B cell (primary cell): ENCODE results near the gene TMEM119. TPM values are rescaled to one million over a fixed set of nuclear protein-coding genes. Genes with fewer than 3 reads are reported as not detected.

Experiments
- ATAC-seq: fragments of 200-7000 bp; cut with Tn5 transposase; one replicate; pipeline ENCODE4 v1.10.0; 2021; ENCODE audit warnings: low read depth, mild to moderate bottlenecking, moderate number of reproducible peaks, moderate library complexity
- CTCF ChIA-PET: fragments of 350-600 bp; sonication (Branson Sonifier 250); formaldehyde crosslinking; loops from one replicate; lab custom pipeline; 2021; ENCODE audit warnings: antibody characterized with exemption, inconsistent platforms; lab: Charles Lee
- POLR2A ChIA-PET: fragments of 350-600 bp; sonication (Branson Sonifier 250); formaldehyde crosslinking; loops from one replicate; lab custom pipeline; 2021; ENCODE audit warnings: antibody characterized with exemption; lab: Charles Lee
- DNase-seq: peaks from one replicate; pipeline ENCODE4 v3.0.0; 2013
- H2AFZ ChIP-seq: 2 replicates; pipeline ENCODE4 v1.6.1; 2012; ENCODE audit warnings: mild to moderate bottlenecking, low read depth, low read length; ENCODE audit not compliant: insufficient read depth, poor library complexity, severe bottlenecking
- H3K27ac ChIP-seq, 2 donors: 1 replicate in 1 of 2; 2 replicates in 1 of 2; pipeline ENCODE4 v1.5.1; 2012 to 2013; ENCODE audit warnings: low read length in 2 of 2, mild to moderate bottlenecking in 2 of 2, moderate library complexity in 1 of 2
- H3K27me3 ChIP-seq, 4 experiments: fragments of 200-600 bp in 1 of 4; sonication (generic) in 1 of 4; replicated peaks in 1 of 4; 1 replicate in 2 of 4; 2 replicates in 2 of 4; pipeline versions ENCODE4 v1.6.1 to v1.7.0; 2013 to 2016; ENCODE audit warnings: low read length in 3 of 4, mild to moderate bottlenecking in 2 of 4, mixed read lengths in 1 of 4, moderate library complexity in 1 of 4; ENCODE audit not compliant: insufficient read depth in 4 of 4, control insufficient read depth in 3 of 4; ENCODE audit errors: control extremely low read depth in 1 of 4
- H3K36me3 ChIP-seq, 2 experiments: replicated peaks in 1 of 2; 1 replicate in 1 of 2; 2 replicates in 1 of 2; pipeline versions ENCODE4 v1.6.1 to v1.7.1; 2013; ENCODE audit warnings: low read length in 1 of 2; ENCODE audit not compliant: insufficient read depth in 2 of 2, control insufficient read depth in 1 of 2; ENCODE audit errors: control extremely low read depth in 1 of 2, extremely low read depth in 1 of 2
- H3K4me1 ChIP-seq, 2 donors: fragments of 200-600 bp in 1 of 2; sonication (generic) in 1 of 2; 1 replicate in 1 of 2; 2 replicates in 1 of 2; pipeline versions ENCODE4 v1.5.1 to v1.6.1; 2013 to 2017; ENCODE audit warnings: low read length in 2 of 2; ENCODE audit not compliant: control insufficient read depth in 2 of 2, insufficient read depth in 2 of 2
- H3K4me2 ChIP-seq: replicated peaks from 2 replicates; pipeline ENCODE3; 2012; ENCODE audit warnings: mild to moderate bottlenecking, low read depth, low read length; ENCODE audit not compliant: poor library complexity, severe bottlenecking
- H3K4me3 ChIP-seq, 5 experiments: fragments of 200-600 bp in 1 of 5; sonication (generic) in 1 of 5; 1 replicate in 3 of 5; 2 replicates in 2 of 5; pipeline versions ENCODE4 v1.5.1 to v1.7.0; 2011 to 2016; ENCODE audit warnings: low read length in 4 of 5, mild to moderate bottlenecking in 4 of 5, low read depth in 2 of 5, control low read depth in 1 of 5, moderate library complexity in 1 of 5; ENCODE audit not compliant: insufficient read depth in 1 of 5; ENCODE audit errors: control extremely low read depth in 1 of 5, extremely low read depth in 1 of 5
- H3K79me2 ChIP-seq: fragments of 200-600 bp; sonication (generic); one replicate; pipeline ENCODE4 v1.6.0; 2016; ENCODE audit warnings: low read length; ENCODE audit not compliant: control insufficient read depth, insufficient read depth
- H3K9ac ChIP-seq: fragments of 200-600 bp; sonication (generic); 2 replicates; pipeline ENCODE4 v1.6.1; 2017; ENCODE audit warnings: mild to moderate bottlenecking, low read length, moderate library complexity
- H3K9me3 ChIP-seq, 3 donors: one replicate each; pipeline versions ENCODE4 v1.6.1 to v1.7.1; 2013; ENCODE audit warnings: low read length in 2 of 3; ENCODE audit not compliant: control insufficient read depth in 2 of 3, insufficient read depth in 1 of 3; ENCODE audit errors: control extremely low read depth in 1 of 3
- H4K20me1 ChIP-seq: 2 replicates; pipeline ENCODE4 v1.6.0; 2012; ENCODE audit warnings: mild to moderate bottlenecking, low read length; ENCODE audit not compliant: insufficient read depth, control insufficient read depth, poor library complexity, severe bottlenecking
- H3K27ac Mint-ChIP-seq: one replicate; pipeline ENCODE4 v1.8.0; 2021; ENCODE audit warnings: mixed read lengths
- H3K27me3 Mint-ChIP-seq: one replicate; pipeline ENCODE4 v1.8.0; 2021; ENCODE audit warnings: mixed read lengths
- H3K4me1 Mint-ChIP-seq: one replicate; pipeline ENCODE4 v1.8.0; 2021; ENCODE audit warnings: mixed read lengths
- H3K4me3 Mint-ChIP-seq: one replicate; pipeline ENCODE4 v1.8.0; 2021; ENCODE audit warnings: mixed read lengths
- H3K9me3 Mint-ChIP-seq: one replicate; pipeline ENCODE4 v1.8.0; 2022; ENCODE audit warnings: mixed read lengths; ENCODE audit not compliant: insufficient read depth
- EZH2 ChIP-seq: IDR thresholded peaks from 2 replicates; pipeline ENCODE4 v1.6.1; 2012; ENCODE audit warnings: borderline replicate concordance, low read depth, mild to moderate bottlenecking, moderate library complexity, low read length; ENCODE audit not compliant: insufficient read depth, poor library complexity, severe bottlenecking
- WGBS: methylation state at CpG from one replicate; pipeline ENCODE4 v1.1.5; 2013; ENCODE audit warnings: missing lambda C conversion rate; ENCODE audit not compliant: insufficient coverage; 5-methylcytosine and 5-hydroxymethylcytosine counted together
- intact Hi-C: fragments of 100-400 bp; cut with micrococcal nuclease; formaldehyde crosslinking; loops from one replicate; pipeline ENCODE4 v1.10.0; 2022
- polyA plus RNA-seq: library from polyadenylated mRNA; depleted of rRNA; stranded (reverse); fragments of >200 nt; gene quantifications from 2 replicates; pipeline ENCODE4 v1.2.3, GENCODE V29; 2012
- total RNA-seq, 2 donors: library from RNA; stranded (reverse); fragments of 120-200 nt in 1 of 2; gene quantifications; 1 replicate in 1 of 2; 2 replicates in 1 of 2; pipeline versions ENCODE4 v1.2.3 to v1.2.4, GENCODE V29; 2013 to 2022
- TF ChIP-seq, protein P1 (sequence below): fragments of 200-600 bp; IDR thresholded peaks from one replicate; pipeline ENCODE4 v1.8.0; 2022; ENCODE audit warnings: antibody characterized with exemption, mild to moderate bottlenecking

TMEM119 gene
- total and polyA plus RNA-seq, 2 donors (not counting 1 experiment from before 2014, with no cell fraction given), result 0.25 TPM; not detected in 1

- H4K20me1 ChIP-seq, result peaks cover 10% of the 10 kb centered on the region
- 97% methylated on average over 11 of the region's 11 CpGs for WGBS
- no peaks in the 10 kb centered on the region for H3K9me3 ChIP-seq
- peak overlapping the region; percentile 84 for H3K4me2 ChIP-seq
- peak overlapping the region in 3 of 5 experiments; percentile 25 to 87 (median 62) for H3K4me3 ChIP-seq
- Mint-ChIP-seq H3K9me3 (no peaks in the 10 kb centered on the region), H3K4me3 (peak overlapping the region; percentile 96), H3K27ac (peak overlapping the region; percentile 94), H3K27me3 (no peaks in the 10 kb centered on the region), H3K4me1 (peaks cover 90% of the 10 kb centered on the region)
- no peaks in the 10 kb centered on the region for H3K27me3 ChIP-seq
- H3K27ac ChIP-seq, result peak overlapping the region; percentile 50 to 95
- H2AFZ ChIP-seq, result no peak overlapping the region
- DNase-seq (no peak), ATAC-seq (no peak)
- H3K79me2 ChIP-seq, result peaks cover 40% of the 10 kb centered on the region
- ChIA-PET POLR2A (interaction anchor here (1.0 to 14.8 kb wide), 4 partner anchors 22 to 71 kb away, joined by 4 to 133 read pairs (median 7); no protein-coding TSS in a partner anchor), CTCF (interaction anchor here (1.1 to 17.3 kb wide), 8 partner anchors 9 to 165 kb away, joined by 3 to 431 read pairs (median 48); partner anchors contain the start of genes ISCU and SART3)
- TF ChIP-seq, protein P1, sequence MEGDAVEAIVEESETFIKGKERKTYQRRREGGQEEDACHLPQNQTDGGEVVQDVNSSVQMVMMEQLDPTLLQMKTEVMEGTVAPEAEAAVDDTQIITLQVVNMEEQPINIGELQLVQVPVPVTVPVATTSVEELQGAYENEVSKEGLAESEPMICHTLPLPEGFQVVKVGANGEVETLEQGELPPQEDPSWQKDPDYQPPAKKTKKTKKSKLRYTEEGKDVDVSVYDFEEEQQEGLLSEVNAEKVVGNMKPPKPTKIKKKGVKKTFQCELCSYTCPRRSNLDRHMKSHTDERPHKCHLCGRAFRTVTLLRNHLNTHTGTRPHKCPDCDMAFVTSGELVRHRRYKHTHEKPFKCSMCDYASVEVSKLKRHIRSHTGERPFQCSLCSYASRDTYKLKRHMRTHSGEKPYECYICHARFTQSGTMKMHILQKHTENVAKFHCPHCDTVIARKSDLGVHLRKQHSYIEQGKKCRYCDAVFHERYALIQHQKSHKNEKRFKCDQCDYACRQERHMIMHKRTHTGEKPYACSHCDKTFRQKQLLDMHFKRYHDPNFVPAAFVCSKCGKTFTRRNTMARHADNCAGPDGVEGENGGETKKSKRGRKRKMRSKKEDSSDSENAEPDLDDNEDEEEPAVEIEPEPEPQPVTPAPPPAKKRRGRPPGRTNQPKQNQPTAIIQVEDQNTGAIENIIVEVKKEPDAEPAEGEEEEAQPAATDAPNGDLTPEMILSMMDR, result no peak
- no peak for TF ChIP-seq EZH2
- H3K9ac ChIP-seq, result peak overlapping the region; percentile 81
- H3K36me3 ChIP-seq, result peaks cover 0 to 28% of the 10 kb centered on the region in 2 experiments
- H3K4me1 ChIP-seq, result peaks cover 70 to 79% of the 10 kb centered on the region in 2 donors
- intact Hi-C loops, result loop anchor here (5.0 to 10.0 kb wide), 3 partner anchors 218 to 524 kb away; partner anchors contain the start of genes ALKBH2, SSH1 and UNG
Observed at GRCh38 chr12:108638997-108639822, 41.3 kb upstream of the TMEM119 start.
